HG03439 (cell line): ENCODE data around the gene RMND1.
A peak's percentile ranks its signal among the peaks of the same experiment; 100 is the strongest.

Source experiments
- ATAC-seq: cut with Tn5 transposase; IDR thresholded peaks from one replicate; pipeline ENCODE4 v1.9.1; 2021; ENCODE audit warnings: mild to moderate bottlenecking, moderate library complexity; ENCODE audit not compliant: unreplicated experiment

The RMND1 gene

GRCh38 chr6:151428093-151428735 lies 23.7 kb downstream of the RMND1 start:
- no peak for ATAC-seq

GRCh38 chr6:151425561-151425960 lies 26.4 kb downstream of the RMND1 start:
- ATAC-seq: no peak

- ATAC-seq: no peak
These were observed 28.9 kb downstream of the RMND1 start for GRCh38 chr6:151422981-151423380.

DNA sequence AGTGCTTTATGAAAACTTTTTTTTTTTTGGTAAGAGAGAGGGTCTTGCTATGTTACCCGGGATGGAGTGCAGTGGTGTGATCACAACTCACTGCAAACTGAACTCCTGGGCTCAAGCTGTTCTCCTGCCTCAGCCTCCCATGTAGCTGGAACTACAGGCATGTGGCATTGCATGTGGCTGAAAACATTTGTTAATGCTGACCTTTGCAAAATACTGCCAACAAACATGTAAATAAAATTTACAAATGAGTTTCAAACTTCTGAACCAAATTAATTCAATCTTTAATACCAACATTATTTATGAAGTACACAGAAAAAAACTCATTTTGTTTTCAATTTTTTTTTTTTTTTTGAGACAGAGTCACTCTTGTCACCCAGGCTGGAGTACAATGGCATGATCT lies 34.4 kb downstream of the RMND1 start:
- no peak for ATAC-seq

GRCh38 chr6:151414641-151415260 lies 37.2 kb downstream of the RMND1 start:
- no peak for ATAC-seq

- no peak for ATAC-seq
These were observed 38.4 kb downstream of the RMND1 start for GRCh38 chr6:151413372-151414145.

DNA sequence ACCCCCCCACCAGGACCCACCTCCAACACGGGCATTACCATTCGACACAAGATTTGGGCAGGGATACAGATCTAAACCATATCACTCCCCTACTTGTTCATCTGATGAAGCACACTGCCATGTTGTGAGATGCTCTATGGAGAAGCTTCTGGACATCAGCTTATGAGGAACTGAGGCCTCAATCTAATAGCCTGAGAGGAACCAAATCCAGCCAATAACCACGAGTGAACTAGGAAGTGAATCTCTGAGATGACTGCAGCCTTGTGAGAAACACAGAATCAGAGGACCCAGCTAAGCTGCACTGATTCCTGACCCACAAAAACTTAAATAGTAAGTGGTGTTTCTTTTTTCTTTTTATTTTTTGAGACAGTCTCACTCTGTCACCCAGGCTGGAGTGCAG lies 39.0 kb downstream of the RMND1 start:
- no peak for ATAC-seq

DNA sequence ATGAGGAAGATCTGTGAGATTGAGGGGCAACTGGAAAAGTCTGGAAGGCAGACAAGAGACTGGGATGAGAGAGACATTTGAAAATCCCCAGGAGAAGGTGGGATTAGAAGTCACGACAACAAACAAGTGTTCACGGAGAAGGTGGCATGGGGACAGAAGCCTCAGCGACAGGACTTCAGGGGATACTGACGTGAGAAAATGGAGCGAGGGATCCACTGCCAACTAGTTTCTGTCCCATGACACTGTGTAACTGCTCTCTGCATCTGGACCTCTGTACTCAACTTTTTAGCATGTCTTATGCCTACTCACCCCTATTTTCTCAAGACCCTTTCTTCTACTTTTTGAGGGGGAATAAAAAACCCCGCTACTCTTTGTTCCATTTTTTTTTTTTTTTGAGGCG lies 42.2 kb downstream of the RMND1 start:
- ATAC-seq: no peak

DNA sequence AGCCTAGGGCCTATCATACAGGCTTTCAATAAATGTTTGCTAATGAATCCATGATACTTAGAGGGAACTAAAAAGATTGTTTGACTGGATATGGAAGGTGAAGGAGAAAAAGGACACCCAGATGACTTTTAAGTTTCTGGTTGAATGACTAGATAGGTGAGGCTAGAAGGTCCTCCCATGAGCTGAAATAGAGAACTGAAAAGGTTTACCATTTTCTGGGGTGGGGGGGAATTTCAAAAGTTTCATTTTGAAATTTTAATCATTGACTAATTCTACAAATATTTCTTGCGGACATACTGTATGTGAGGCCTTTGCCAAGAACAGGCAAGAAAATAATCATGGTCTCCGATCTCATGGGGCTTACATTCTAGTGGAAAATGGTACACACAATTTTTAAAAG lies 42.7 kb downstream of the RMND1 start:
- no peak for ATAC-seq

GRCh38 chr6:151408858-151409257 lies 43.1 kb downstream of the RMND1 start:
- no peak for ATAC-seq

GRCh38 chr6:151403919-151404308 lies 48.0 kb downstream of the RMND1 start:
- no peak for ATAC-seq

DNA sequence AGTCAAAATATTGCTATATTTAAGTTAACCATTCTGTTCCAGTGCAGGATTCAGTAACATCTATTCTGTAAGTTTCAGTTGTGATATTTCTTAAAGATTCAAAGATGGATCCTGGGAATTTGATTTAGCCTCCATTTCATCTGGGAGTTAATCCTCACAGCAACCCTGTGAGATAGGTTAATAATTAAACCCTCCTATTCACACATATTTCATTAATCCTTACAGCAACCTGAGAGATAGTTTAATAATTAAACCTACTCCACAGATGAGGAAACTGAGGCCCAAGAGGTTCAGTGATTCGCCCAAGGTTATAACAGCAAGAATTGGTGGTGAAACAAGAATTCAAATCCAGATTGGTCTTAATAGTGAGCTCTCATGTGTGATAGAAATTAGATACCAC lies 49.7 kb downstream of the RMND1 start:
- ATAC-seq: no peak

DNA sequence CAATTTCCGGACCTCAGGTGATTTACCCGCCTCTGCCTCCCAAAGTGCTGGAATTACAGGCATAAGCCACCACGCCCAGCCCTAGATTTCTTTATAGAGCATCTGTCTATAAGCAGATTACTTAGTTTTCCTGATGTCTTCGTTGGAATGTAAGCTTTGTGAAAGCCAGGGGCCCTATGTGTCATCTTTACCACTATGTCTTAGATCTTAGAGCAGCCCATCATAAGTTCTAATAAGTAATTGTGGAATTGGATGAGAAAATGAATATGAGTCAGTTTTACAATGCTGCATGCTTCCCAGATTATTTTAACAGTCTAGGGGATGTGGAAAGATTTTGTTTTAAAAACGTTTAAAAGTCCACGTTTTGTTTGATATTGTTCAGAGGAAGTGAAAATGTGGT lies 51.5 kb downstream of the RMND1 start:
- ATAC-seq: no peak

DNA sequence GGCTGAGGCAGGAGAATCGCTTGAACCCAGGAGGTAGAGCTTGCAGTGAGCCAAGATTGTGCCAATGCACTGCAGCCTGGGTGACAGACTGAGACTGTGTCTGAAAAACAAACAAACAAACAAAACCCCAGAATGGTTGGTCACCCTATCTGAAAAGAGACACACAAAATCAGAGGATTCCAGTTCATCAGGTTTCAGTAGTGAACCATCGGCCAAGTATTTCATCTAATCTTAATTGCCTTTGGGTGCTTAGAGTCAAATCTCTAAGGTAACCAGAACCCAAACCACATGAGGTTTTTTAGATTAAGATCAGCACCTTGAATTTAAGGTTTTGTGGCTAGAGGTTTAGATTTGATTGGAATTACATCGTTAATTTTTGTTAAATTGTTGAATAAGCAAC lies 52.2 kb downstream of the RMND1 start:
- ATAC-seq: no peak

GRCh38 chr6:151393410-151393809 lies 58.5 kb downstream of the RMND1 start:
- no peak for ATAC-seq

DNA sequence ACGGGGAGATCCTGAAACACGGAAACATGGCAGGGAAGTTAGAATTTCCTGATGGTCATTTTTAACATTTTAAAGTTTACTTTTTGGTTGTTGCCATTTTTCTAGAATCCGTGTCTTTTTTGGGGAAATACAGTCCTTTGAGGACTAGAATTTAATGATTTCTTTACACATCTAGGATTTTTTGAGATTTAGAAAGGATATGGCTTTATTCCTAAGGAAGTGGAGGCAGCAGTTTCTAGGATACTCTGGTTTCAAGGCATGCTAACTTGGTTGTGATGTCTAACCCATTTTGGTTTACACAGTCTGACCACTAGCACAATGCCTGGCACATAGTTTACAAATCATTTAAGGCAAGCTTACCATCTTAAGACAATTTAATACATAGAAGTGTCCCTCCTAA lies 59.5 kb downstream of the RMND1 start:
- no peak for ATAC-seq

DNA sequence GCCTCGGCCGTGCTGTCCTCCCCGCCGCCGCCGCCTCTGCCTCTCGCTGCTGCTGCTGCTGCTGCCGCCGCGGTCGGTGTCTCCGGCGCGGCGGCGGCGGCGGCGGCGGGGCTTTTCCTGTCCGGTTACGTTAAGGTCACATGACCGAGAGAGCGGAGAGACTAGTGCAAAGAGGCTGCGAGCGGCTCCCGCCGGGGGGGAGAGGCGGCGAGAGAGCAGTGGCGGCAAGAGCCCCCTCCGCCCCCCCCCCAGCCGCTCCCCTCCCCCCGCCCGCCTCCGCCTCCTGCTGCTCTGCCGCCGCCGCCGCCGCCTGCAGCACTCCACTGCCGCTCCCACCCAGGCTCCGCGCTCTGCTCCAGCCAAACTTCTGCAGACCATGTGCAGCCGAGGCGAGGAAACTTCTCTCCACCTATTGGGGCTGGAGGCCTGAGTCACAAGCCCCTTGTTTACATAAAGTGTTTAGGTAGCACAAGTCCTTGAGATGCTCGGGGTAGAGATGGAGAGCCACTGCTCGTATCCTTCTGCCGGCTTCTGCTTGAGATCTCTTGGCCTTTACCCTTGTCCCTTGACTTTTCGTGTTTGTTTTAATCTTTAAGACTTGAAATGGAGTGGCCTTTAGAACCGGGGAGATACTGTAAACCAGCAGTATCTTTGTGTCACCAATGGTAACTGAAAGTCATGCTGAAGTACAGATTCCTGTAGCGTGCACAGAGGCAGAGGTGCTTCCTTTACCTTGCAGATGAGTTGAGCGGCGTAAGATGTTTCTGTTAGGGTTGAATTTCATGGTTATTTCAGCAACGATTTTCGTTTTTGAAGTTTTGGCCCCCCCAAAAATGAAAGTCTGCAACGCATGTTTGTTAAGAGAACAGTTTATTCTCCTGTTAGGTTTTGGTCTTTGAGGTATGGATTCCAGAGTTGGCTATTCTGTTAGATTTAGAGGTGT lies 60.2 kb downstream of the RMND1 start, which contains the start of gene ZBTB2:
Gene ZBTB2 (minus strand): TSS at position 89 of the 943 bp plus-strand sequence. CDS start 17,922 bp downstream, outside the sequence.
- ATAC-seq: peak; percentile 5

DNA sequence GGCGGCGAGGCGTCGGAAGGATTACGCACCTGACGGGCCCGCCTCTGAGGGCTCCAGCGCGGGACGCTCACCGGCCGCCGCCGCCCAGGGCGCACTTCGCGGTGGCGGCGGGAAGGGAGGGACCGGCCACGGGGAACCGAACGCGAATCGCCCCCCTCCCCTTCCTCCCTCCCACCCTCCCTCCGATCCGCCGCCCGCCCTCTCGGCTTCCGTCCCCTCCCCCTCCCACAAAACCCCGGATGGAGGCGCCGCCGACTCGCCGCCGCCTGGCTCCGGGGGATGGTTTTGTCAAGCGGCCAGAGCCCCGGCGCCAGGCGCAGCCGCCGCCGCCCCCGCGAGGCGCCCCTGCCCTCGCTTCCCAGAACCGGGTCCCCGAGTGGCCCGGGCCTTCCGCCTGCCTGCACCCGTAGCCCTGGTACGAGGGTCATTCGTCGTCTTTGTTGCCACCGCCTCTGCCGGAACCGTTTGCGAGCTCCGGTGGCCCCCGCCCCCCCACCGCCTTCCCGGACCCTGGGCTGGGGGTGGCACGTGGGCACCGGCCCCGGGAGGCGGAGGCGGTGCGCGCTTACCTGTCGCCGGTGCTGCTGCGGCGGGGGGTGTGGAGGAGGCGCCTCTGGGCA lies 61.0 kb downstream of the RMND1 start:
- ATAC-seq: peak; percentile 15

- ATAC-seq: peak; percentile 83
These were observed 61.6 kb downstream of the RMND1 start for GRCh38 chr6:151390276-151390850.

DNA sequence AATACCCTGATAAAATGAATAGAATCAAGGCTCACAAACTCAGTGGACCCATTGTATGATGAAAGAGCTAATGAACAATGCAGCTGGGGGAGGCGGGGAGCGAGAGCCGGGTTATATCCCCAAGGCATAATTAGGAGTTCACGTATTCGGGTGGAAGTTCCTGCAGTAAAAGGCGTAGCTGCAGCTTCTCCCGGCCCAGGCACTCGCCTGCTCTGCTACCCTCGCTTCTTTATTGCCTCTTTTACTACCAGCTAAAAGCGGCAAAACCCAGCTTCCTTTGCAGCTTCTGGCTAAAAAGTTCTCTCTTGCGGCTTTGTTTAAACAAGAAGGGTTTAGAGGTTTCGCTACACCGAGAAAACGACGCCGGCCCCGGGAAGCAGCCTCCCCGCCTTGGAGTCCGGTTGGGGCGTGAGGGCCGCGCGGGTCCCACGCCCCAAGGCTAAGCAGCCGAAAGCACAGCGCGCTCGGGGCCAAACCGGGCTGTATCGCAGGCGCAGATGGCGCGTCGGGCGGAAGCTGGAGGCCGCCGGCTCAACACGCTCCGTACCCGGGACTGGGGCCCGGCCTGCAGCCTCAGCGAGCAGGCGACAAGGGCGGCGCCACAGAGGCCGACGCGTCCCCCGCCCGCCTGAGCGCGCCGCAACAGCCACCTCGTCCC lies 62.2 kb downstream of the RMND1 start:
- ATAC-seq: peak; percentile 62
